MCF 10A (cell line): Measurements from ENCODE around the gene PSME1. TPM values are rescaled to one million over a fixed set of nuclear protein-coding genes. Genes with fewer than 3 reads are reported as not detected.

ENCODE experiments used
- BruUV-seq: library from RNA; stranded (reverse); fragments of 400-500 nt; replicated peaks from 2 replicates; lab custom pipeline; 2021; lab: Mats Ljungman, UMichigan
- CTCF ChIA-PET: fragments of 300-600 bp; sonication (Branson Sonifier 250); formaldehyde crosslinking; extraction: SDS; loops from one replicate; lab custom pipeline; 2021; ENCODE audit warnings: antibody characterized with exemption, inconsistent platforms; lab: Yijun Ruan, JAX
- POLR2A ChIA-PET: fragments of 300-600, 350-650 bp; sonication (Branson Sonifier 250); formaldehyde crosslinking; extraction: SDS; loops from one replicate; lab custom pipeline; 2020; ENCODE audit warnings: antibody characterized with exemption, inconsistent platforms; lab: Yijun Ruan, JAX
- DNase-seq: peaks from one replicate; pipeline ENCODE4 v3.0.0-alpha.2; 2018; ENCODE audit not compliant: unreplicated experiment
- H3K27ac Mint-ChIP-seq: one replicate; pipeline ENCODE4 v1.8.0; 2022; ENCODE audit warnings: mild to moderate bottlenecking, low read depth, mixed read lengths; ENCODE audit not compliant: unreplicated experiment
- H3K27me3 Mint-ChIP-seq: one replicate; pipeline ENCODE4 v1.8.0; 2022; ENCODE audit warnings: mixed read lengths; ENCODE audit not compliant: insufficient read depth, unreplicated experiment
- H3K36me3 Mint-ChIP-seq: one replicate; pipeline ENCODE4 v1.8.0; 2022; ENCODE audit warnings: mild to moderate bottlenecking, moderate library complexity, mixed read lengths; ENCODE audit not compliant: insufficient read depth, unreplicated experiment
- H3K4me1 Mint-ChIP-seq: one replicate; pipeline ENCODE4 v1.8.0; 2022; ENCODE audit warnings: mixed read lengths; ENCODE audit not compliant: insufficient read depth, unreplicated experiment
- H3K4me3 Mint-ChIP-seq: one replicate; pipeline ENCODE4 v1.8.0; 2022; ENCODE audit warnings: mild to moderate bottlenecking, moderate library complexity, mixed read lengths; ENCODE audit not compliant: unreplicated experiment
- H3K9me3 Mint-ChIP-seq: one replicate; pipeline ENCODE4 v1.8.0; 2022; ENCODE audit warnings: mixed read lengths; ENCODE audit not compliant: unreplicated experiment
- intact Hi-C: fragments of 100-400 bp; cut with micrococcal nuclease; formaldehyde crosslinking; loops from 2 replicates; pipeline ENCODE4 v1.14.1; 2022
- total RNA-seq: library from RNA; stranded (reverse); gene quantifications from 2 replicates; pipeline ENCODE4 v1.2.3, GENCODE V29; 2022
- TF ChIP-seq, protein P1 (sequence below): fragments of 200-600 bp; IDR thresholded peaks from one replicate; pipeline ENCODE4 v1.8.0; 2022; ENCODE audit warnings: antibody characterized with exemption, mild to moderate bottlenecking; ENCODE audit not compliant: unreplicated experiment

The PSME1 gene
- total RNA-seq, 1 experiment from 2014 or later = 126 TPM

DNA sequence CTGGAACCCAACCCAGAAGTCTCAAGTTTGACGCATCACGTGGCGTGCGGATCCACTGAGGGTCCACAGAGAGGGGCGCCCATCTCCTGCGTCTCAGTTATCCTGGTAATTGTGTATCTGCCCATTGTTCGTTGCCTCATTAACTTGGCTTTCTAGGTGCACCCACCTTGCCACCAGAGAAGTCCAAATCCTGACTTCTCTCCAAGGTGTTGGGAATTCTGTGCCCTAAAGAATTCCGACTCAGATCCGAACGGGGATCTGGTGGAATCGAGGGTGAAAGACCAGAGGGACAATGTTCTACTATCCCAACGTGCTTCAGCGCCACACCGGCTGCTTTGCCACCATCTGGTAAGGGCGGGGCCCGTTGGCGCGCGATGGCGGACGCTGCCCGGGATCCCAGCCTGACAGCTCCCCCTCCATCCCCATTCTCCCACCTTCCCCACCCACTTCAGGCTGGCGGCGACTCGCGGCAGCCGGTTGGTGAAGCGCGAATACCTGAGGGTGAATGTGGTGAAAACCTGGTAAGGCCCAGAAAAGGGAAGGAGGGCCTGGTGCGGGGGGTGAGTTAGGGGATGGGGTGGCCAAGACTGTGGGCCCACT lies 36.4 kb downstream of the PSME1 start:
- BruUV-seq = no TSS peak

DNA sequence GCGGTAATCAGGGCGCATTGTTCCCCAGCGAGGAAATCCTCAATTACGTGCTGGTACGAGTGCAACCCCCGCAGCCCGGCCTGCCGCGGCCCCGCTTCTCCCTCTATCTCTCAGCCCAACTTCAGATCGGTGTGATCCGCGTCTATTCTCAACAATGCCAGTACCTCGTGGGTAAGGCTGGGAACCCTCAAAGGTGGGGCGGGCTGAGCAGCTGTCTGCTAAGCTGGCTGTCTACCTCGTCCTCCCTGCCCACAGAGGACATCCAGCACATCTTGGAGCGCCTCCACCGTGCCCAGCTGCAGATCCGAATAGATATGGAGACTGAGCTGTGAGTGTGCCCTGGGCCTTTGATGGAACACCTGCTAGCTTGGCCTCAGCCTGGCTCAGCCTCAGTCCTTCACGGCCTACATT lies 36.9 kb downstream of the PSME1 start:
- ChIA-PET POLR2A (interaction anchor here (1.2 kb wide), 1 partner anchor 8 kb away, joined by 3 read pairs; no protein-coding TSS in a partner anchor), CTCF (interaction anchor here (0.6 to 1.3 kb wide), 4 partner anchors 10 to 84 kb away, joined by 3 to 6 read pairs (median 5); partner anchors contain the start of gene IRF9)
- H3K27ac Mint-ChIP-seq = no peak overlapping the region
- no peak overlapping the region for H3K4me3 Mint-ChIP-seq
- intact Hi-C loops = no loop called here
- DNase-seq = no peak
- TF ChIP-seq, protein P1, sequence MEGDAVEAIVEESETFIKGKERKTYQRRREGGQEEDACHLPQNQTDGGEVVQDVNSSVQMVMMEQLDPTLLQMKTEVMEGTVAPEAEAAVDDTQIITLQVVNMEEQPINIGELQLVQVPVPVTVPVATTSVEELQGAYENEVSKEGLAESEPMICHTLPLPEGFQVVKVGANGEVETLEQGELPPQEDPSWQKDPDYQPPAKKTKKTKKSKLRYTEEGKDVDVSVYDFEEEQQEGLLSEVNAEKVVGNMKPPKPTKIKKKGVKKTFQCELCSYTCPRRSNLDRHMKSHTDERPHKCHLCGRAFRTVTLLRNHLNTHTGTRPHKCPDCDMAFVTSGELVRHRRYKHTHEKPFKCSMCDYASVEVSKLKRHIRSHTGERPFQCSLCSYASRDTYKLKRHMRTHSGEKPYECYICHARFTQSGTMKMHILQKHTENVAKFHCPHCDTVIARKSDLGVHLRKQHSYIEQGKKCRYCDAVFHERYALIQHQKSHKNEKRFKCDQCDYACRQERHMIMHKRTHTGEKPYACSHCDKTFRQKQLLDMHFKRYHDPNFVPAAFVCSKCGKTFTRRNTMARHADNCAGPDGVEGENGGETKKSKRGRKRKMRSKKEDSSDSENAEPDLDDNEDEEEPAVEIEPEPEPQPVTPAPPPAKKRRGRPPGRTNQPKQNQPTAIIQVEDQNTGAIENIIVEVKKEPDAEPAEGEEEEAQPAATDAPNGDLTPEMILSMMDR = no peak
- H3K36me3 Mint-ChIP-seq = peaks cover 31% of the 10 kb centered on the region
- no TSS peak for BruUV-seq
- no peaks in the 10 kb centered on the region for H3K27me3 Mint-ChIP-seq
- H3K9me3 Mint-ChIP-seq = no peaks in the 10 kb centered on the region
- peaks cover under 1% of the 10 kb centered on the region for H3K4me1 Mint-ChIP-seq

More for the DNA sequence above, 36.4 kb downstream of the PSME1 start:
- ChIA-PET POLR2A (interaction anchor here (1.2 kb wide), 1 partner anchor 8 kb away, joined by 3 read pairs; no protein-coding TSS in a partner anchor), CTCF (interaction anchor here (0.6 to 1.2 kb wide), 2 partner anchors 12 to 16 kb away, joined by 3 to 6 read pairs; partner anchors contain the start of genes IPO4 and IRF9)
- Mint-ChIP-seq H3K27me3 (no peaks in the 10 kb centered on the region), H3K9me3 (no peaks in the 10 kb centered on the region), H3K4me1 (peaks cover 5% of the 10 kb centered on the region), H3K27ac (no peak overlapping the region), H3K4me3 (no peak overlapping the region), H3K36me3 (peaks cover 26% of the 10 kb centered on the region)
- no peak for DNase-seq
- TF ChIP-seq, protein P1 = no peak
- intact Hi-C loops = no loop called here

DNA sequence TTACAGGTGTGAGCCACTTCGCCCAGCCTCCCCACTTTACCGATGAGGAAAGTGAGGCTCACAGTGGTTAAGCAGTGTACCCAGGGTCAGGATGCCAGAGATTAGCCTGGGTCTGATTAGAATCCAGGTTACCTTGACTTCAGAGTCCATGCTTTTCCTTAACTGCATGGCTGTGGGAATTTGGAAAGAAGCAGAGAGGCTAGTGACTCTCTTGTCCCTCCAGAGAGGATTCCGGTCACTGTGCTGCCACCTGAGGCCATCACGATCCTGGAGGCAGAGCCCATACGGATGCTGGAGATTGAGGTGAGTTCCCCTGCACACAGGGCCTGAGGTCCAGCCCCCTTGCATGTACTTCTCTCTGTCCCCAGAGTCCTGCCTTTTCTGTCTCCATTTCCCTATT lies 40.6 kb downstream of the PSME1 start:
- ChIA-PET POLR2A (no interaction called here), CTCF (interaction anchor here (0.7 to 1.8 kb wide), 2 partner anchors 11 to 17 kb away, joined by 3 to 6 read pairs; no protein-coding TSS in a partner anchor)
- no peaks in the 10 kb centered on the region for H3K4me1 Mint-ChIP-seq
- intact Hi-C loops = no loop called here
- TF ChIP-seq, protein P1 = no peak
- H3K4me3 Mint-ChIP-seq = no peak overlapping the region
- H3K36me3 Mint-ChIP-seq = peaks cover 41% of the 10 kb centered on the region
- no peaks in the 10 kb centered on the region for H3K27me3 Mint-ChIP-seq
- H3K27ac Mint-ChIP-seq = no peak overlapping the region
- no peaks in the 10 kb centered on the region for H3K9me3 Mint-ChIP-seq
- DNase-seq = no peak
- no TSS peak for BruUV-seq

DNA sequence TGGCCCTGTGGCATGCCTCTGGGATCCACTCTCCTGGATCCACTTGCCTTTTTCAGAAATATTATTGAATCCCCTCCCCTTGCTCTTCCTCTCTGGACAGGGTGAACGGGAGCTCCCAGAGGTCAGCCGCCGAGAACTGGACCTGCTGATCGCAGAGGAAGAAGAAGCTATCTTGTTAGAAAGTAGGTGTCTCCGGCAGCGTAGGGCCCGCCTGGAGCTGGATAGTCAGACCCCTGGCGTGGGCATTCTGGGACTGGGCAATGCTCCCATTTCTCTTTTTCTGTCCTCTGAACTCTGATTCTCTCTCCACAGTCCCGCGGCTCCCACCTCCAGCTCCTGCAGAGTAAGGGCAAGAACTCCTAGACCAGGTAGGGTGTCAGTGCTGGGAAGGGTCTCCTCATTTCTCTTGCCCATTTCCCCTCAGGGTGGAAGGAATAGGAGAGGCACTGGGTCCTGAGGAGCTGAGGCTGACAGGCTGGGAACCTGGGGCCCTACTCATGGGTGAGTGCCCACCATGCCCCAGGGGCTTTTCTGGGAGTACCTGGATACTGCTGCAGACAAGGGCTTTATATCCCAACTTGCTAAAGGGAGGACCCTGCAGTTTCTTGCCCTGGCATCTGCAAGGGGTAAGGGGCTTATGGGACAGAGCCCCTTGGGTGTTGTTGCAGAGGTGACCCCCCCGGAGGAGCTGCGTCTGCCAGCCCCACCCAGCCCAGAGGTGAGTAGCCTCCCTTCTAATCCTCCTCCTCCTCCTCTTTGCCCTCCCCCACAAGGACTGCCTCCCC lies 41.2 kb downstream of the PSME1 start:
- intact Hi-C loops = no loop called here
- Mint-ChIP-seq H3K27me3 (no peaks in the 10 kb centered on the region), H3K4me3 (no peak overlapping the region), H3K36me3 (peaks cover 47% of the 10 kb centered on the region), H3K9me3 (no peaks in the 10 kb centered on the region), H3K27ac (no peak overlapping the region), H3K4me1 (no peaks in the 10 kb centered on the region)
- POLR2A ChIA-PET = no interaction called here
- DNase-seq = no peak
- no TSS peak for BruUV-seq
- CTCF ChIA-PET = interaction anchor here (0.7 to 1.8 kb wide), 3 partner anchors 10 to 29 kb away, joined by 3 to 6 read pairs (median 4); no protein-coding TSS in a partner anchor
- TF ChIP-seq, protein P1 = no peak
